GM18498 (cell line): ENCODE data around the gene ARCN1.

Experiments
- ATAC-seq: cut with Tn5 transposase; IDR thresholded peaks from one replicate; pipeline ENCODE4 v1.9.1; 2021; ENCODE audit warnings: mild to moderate bottlenecking, moderate library complexity; ENCODE audit not compliant: unreplicated experiment

ARCN1 gene

GRCh38 chr11:118634431-118635236 lies 62.4 kb downstream of the ARCN1 start:
- ATAC-seq = no peak

GRCh38 chr11:118635237-118635591 lies 63.0 kb downstream of the ARCN1 start:
- ATAC-seq = no peak

- ATAC-seq = no peak
These were observed 63.4 kb downstream of the ARCN1 start for GRCh38 chr11:118635642-118636041.

GRCh38 chr11:118636569-118637290 lies 64.5 kb downstream of the ARCN1 start:
- ATAC-seq = no peak

GRCh38 chr11:118638726-118639125 lies 66.5 kb downstream of the ARCN1 start:
- no peak for ATAC-seq

GRCh38 chr11:118639899-118640298 lies 67.7 kb downstream of the ARCN1 start:
- ATAC-seq = no peak

GRCh38 chr11:118640332-118641154 lies 68.3 kb downstream of the ARCN1 start:
- no peak for ATAC-seq

GRCh38 chr11:118641397-118642019 lies 69.3 kb downstream of the ARCN1 start:
- ATAC-seq = no peak

- no peak for ATAC-seq
These were observed 71.2 kb downstream of the ARCN1 start for GRCh38 chr11:118643142-118643994.

GRCh38 chr11:118643995-118644345 lies 71.8 kb downstream of the ARCN1 start:
- ATAC-seq = no peak

GRCh38 chr11:118644496-118644895 lies 72.3 kb downstream of the ARCN1 start:
- no peak for ATAC-seq

- ATAC-seq = no peak
These were observed 73.0 kb downstream of the ARCN1 start for GRCh38 chr11:118645066-118645715.

- ATAC-seq = no peak
These were observed 74.2 kb downstream of the ARCN1 start for GRCh38 chr11:118646393-118646792.

- no peak for ATAC-seq
These were observed 76.1 kb downstream of the ARCN1 start for GRCh38 chr11:118648291-118648690.

- ATAC-seq = no peak
These were observed 77.7 kb downstream of the ARCN1 start for GRCh38 chr11:118649941-118650340.

GRCh38 chr11:118650366-118650765 lies 78.2 kb downstream of the ARCN1 start:
- ATAC-seq = no peak

- ATAC-seq = no peak
These were observed 79.6 kb downstream of the ARCN1 start for GRCh38 chr11:118651820-118652219.
